HepG2 (cell line): Measurements from ENCODE around the gene ACSF3. TPM values are rescaled to one million over a fixed set of nuclear protein-coding genes. Genes with fewer than 3 reads are reported as not detected.

ENCODE experiments used
- ASH2L ChIP-seq: fragments of 300-600, 200-600 bp; sonication (generic); IDR thresholded peaks from 2 replicates; pipeline ENCODE4 v1.7.0; 2017; ENCODE audit warnings: low read depth, mild to moderate bottlenecking, moderate library complexity, mixed read lengths, low read length; ENCODE audit not compliant: insufficient read length
- ATF2 ChIP-seq: sonication (generic); formaldehyde crosslinking; IDR thresholded peaks from 2 replicates; pipeline ENCODE4 v1.4.0; 2020; ENCODE audit warnings: missing genetic modification reagents
- CENPT ChIP-seq: sonication (generic); formaldehyde crosslinking; IDR thresholded peaks from 2 replicates; pipeline ENCODE4 v1.8.0; 2022; ENCODE audit warnings: low read depth, mild to moderate bottlenecking, moderate library complexity, missing genetic modification reagents
- CENPX ChIP-seq: sonication (generic); formaldehyde crosslinking; IDR thresholded peaks from 2 replicates; pipeline ENCODE4 v1.9.0; 2021; ENCODE audit warnings: mild to moderate bottlenecking, missing genetic modification reagents, moderate library complexity
- ELF1 ChIP-seq: sonication (generic); formaldehyde crosslinking; IDR thresholded peaks from 2 replicates; pipeline ENCODE4 v1.4.0; 2020; ENCODE audit warnings: missing genetic modification reagents
- KLF11 ChIP-seq: IDR thresholded peaks from 2 replicates; pipeline ENCODE4 v1.6.1; 2016; ENCODE audit warnings: missing compliant biosample characterization
- POLR2AphosphoS5 ChIP-seq: IDR thresholded peaks from 2 replicates; pipeline ENCODE4 v1.6.1; 2012; ENCODE audit warnings: low read depth, low read length
- RBFOX2 ChIP-seq: fragments of 200-400 bp; formaldehyde crosslinking; IDR thresholded peaks from 2 replicates; pipeline ENCODE4 v1.6.1; 2017; ENCODE audit warnings: low read depth, mild to moderate bottlenecking, low read length
- SMAD9 ChIP-seq: sonication (generic); formaldehyde crosslinking; IDR thresholded peaks from 2 replicates; pipeline ENCODE4 v1.5.1; 2020; ENCODE audit warnings: mild to moderate bottlenecking, missing genetic modification reagents
- SNAI1 ChIP-seq: sonication (generic); formaldehyde crosslinking; IDR thresholded peaks from 2 replicates; pipeline ENCODE4 v1.5.0; 2020; ENCODE audit warnings: mild to moderate bottlenecking, missing genetic modification reagents, borderline replicate concordance
- TAF15 ChIP-seq: fragments of 200-400 bp; formaldehyde crosslinking; IDR thresholded peaks from one replicate; pipeline ENCODE4 v1.6.1; 2018; ENCODE audit warnings: mild to moderate bottlenecking, low read depth, low read length; ENCODE audit not compliant: poor library complexity, severe bottlenecking
- TBX2 ChIP-seq: sonication (generic); formaldehyde crosslinking; IDR thresholded peaks from 2 replicates; pipeline ENCODE4 v1.5.0; 2020; ENCODE audit warnings: missing genetic modification reagents, mild to moderate bottlenecking, borderline replicate concordance
- TMF1 ChIP-seq: sonication (generic); formaldehyde crosslinking; IDR thresholded peaks from 2 replicates; pipeline ENCODE4 v1.8.1; 2022; ENCODE audit warnings: low read depth, missing genetic modification reagents
- ZC3H13 ChIP-seq: sonication (generic); formaldehyde crosslinking; IDR thresholded peaks from 2 replicates; pipeline ENCODE4 v1.8.1; 2023; ENCODE audit warnings: mild to moderate bottlenecking, missing genetic modification reagents, moderate library complexity
- ZIK1 ChIP-seq: sonication (generic); formaldehyde crosslinking; IDR thresholded peaks from 2 replicates; pipeline ENCODE4 v1.5.0; 2020; ENCODE audit warnings: mild to moderate bottlenecking, low read depth, missing genetic modification reagents, borderline replicate concordance
- ZNF138 ChIP-seq: sonication (generic); formaldehyde crosslinking; IDR thresholded peaks from 2 replicates; pipeline ENCODE4 v1.5.0; 2020; ENCODE audit warnings: mild to moderate bottlenecking, low read depth, missing genetic modification reagents
- ZNF451 ChIP-seq: sonication (generic); formaldehyde crosslinking; IDR thresholded peaks from 2 replicates; pipeline ENCODE4 v1.5.0; 2020; ENCODE audit warnings: mild to moderate bottlenecking, missing genetic modification reagents
- ZNF512B ChIP-seq: sonication (generic); formaldehyde crosslinking; IDR thresholded peaks from 2 replicates; pipeline ENCODE4 v1.5.1; 2020; ENCODE audit warnings: missing genetic modification reagents, mild to moderate bottlenecking, borderline replicate concordance
- ZNF549 ChIP-seq: sonication (generic); formaldehyde crosslinking; IDR thresholded peaks from 2 replicates; pipeline ENCODE4 v1.5.0; 2020; ENCODE audit warnings: missing genetic modification reagents
- polyA plus RNA-seq, 8 experiments: library from polyadenylated mRNA; depleted of rRNA in 3 of 8; stranded (reverse) in 7 of 8; unstranded in 1 of 8; fragments of >200 nt; fragmentation: Illumina TruSeq in 4 of 8; extraction: Trizol in 4 of 8; gene quantifications; 2 replicates each; pipeline versions ENCODE4 v1.2.1 to v1.2.3, GENCODE V29; 2011 to 2016; ENCODE audit warnings: low read depth in 4 of 8, missing spikeins in 1 of 8, mixed read lengths in 1 of 8; ENCODE audit not compliant: insufficient read depth in 1 of 8
- total RNA-seq, 5 experiments: library from RNA; depleted of rRNA; stranded (reverse); fragments of >200 nt; fragmentation: Illumina TruSeq; extraction: Trizol; gene quantifications; 2 replicates each; pipeline ENCODE4 v1.2.3, GENCODE V29; 2016; ENCODE audit warnings: low read depth in 1 of 5

Gene ACSF3
- total and polyA plus RNA-seq, 2 of the 13 experiments (the other 11 are each of a cell fraction or from before 2014, with no cell fraction given), result 14.9 to 30.6 TPM

GRCh38 chr16:89090182-89090630, 3.4 kb upstream of the ACSF3 start (continued):
- TF ChIP-seq ZNF549 (CRISPR knock-in tag), result no peak
- TF ChIP-seq POLR2AphosphoS5, result no peak
- no peak for TF ChIP-seq CENPX
- peak; percentile 90; the same call in 1 of the 2 replicates for TF ChIP-seq SMAD9
- TF ChIP-seq KLF11 (CRISPR knock-in tag), result peak; percentile 51; the same call in 1 of the 2 replicates
- TF ChIP-seq ZIK1 (CRISPR knock-in tag), result 0 out of 2 replicates have a peak, but pooled peaks have one; percentile 75
- peak; percentile 51; the same call in 1 of the 2 replicates for TF ChIP-seq ZNF451 (CRISPR knock-in tag)
- no peak for TF ChIP-seq ZNF512B
- TF ChIP-seq RBFOX2, result no peak
- no peak for TF ChIP-seq ZC3H13 (CRISPR knock-in tag)
- TF ChIP-seq ZNF138 (CRISPR knock-in tag), result no peak; the same call in 1 of the 2 replicates
- TF ChIP-seq ASH2L, result no peak
- no peak for TF ChIP-seq TAF15
- 0 out of 2 replicates have a peak, but pooled peaks have one; percentile 55 for TF ChIP-seq TMF1 (CRISPR knock-in tag)
- TF ChIP-seq SNAI1 (CRISPR knock-in tag), result peak; percentile 89
- TF ChIP-seq ATF2 (CRISPR knock-in tag), result no peak
- peak; percentile 65 for TF ChIP-seq TBX2
- TF ChIP-seq ELF1 (CRISPR knock-in tag), result no peak; the same call in 1 of the 2 replicates
- peak; percentile 83; the same call in 1 of the 2 replicates for TF ChIP-seq CENPT (CRISPR knock-in tag)
